Neural cell (in vitro differentiated cells): Measurements from ENCODE around the gene LGALSL. TPM values are rescaled to one million over a fixed set of nuclear protein-coding genes. Genes with fewer than 3 reads are reported as not detected.

ENCODE experiments used
- H2AFZ ChIP-seq: fragments of 200-600, 300-800 bp; sonication (generic), shearing (Covaris generic); 2 replicates; pipeline ENCODE4 v1.6.0; 2014; ENCODE audit warnings: low read depth, mild to moderate bottlenecking, antibody characterized with exemption, low read length, moderate library complexity
- H3F3A ChIP-seq: fragments of 200-600 bp; shearing (Covaris generic); 2 replicates; pipeline ENCODE4 v1.6.1; 2016; ENCODE audit warnings: mild to moderate bottlenecking, moderate library complexity, mixed read lengths, antibody characterized with exemption, low read length; ENCODE audit not compliant: insufficient read depth, poor library complexity, severe bottlenecking
- H3K27ac ChIP-seq: fragments of 200-600, 300-800 bp; sonication (generic), shearing (Covaris generic); 2 replicates; pipeline ENCODE4 v1.5.1; 2014; ENCODE audit warnings: mild to moderate bottlenecking, low read length, moderate library complexity
- H3K27me3 ChIP-seq: fragments of 300-800, 200-600 bp; sonication (generic), shearing (Covaris generic); 2 replicates; pipeline ENCODE4 v1.6.0; 2014; ENCODE audit warnings: mild to moderate bottlenecking, low read depth, low read length, moderate library complexity; ENCODE audit not compliant: insufficient read depth
- H3K36me3 ChIP-seq: fragments of 300-800, 200-600 bp; sonication (generic), shearing (Covaris generic); 2 replicates; pipeline ENCODE4 v1.5.1; 2014; ENCODE audit warnings: mild to moderate bottlenecking, antibody characterized with exemption, low read length, moderate library complexity; ENCODE audit not compliant: insufficient read depth
- H3K4me2 ChIP-seq: fragments of 300-800, 200-600 bp; sonication (generic), shearing (Covaris generic); 2 replicates; pipeline ENCODE4 v1.6.0; 2014; ENCODE audit warnings: mild to moderate bottlenecking, low read length
- H3K4me3 ChIP-seq: fragments of 300-800, 200-600 bp; sonication (generic), shearing (Covaris generic); 2 replicates; pipeline ENCODE4 v1.5.1; 2014; ENCODE audit warnings: mild to moderate bottlenecking, low read length, moderate library complexity
- H3K79me2 ChIP-seq: fragments of 200-600 bp; shearing (Covaris generic); replicated peaks from 2 replicates; pipeline ENCODE4 v1.6.0; 2014; ENCODE audit warnings: mild to moderate bottlenecking, low read length, moderate library complexity; ENCODE audit not compliant: insufficient read depth
- H3K9ac ChIP-seq: fragments of 300-800, 200-600 bp; sonication (generic), shearing (Covaris generic); 2 replicates; pipeline ENCODE4 v1.6.1; 2016; ENCODE audit warnings: mild to moderate bottlenecking, low read length, mixed read lengths
- H3K9me2 ChIP-seq: fragments of 200-600 bp; shearing (Covaris generic); 2 replicates; pipeline ENCODE4 v1.6.1; 2016; ENCODE audit warnings: mild to moderate bottlenecking, low read length, mixed read lengths; ENCODE audit not compliant: insufficient read depth
- H3K9me3 ChIP-seq: fragments of 200-600, 300-800 bp; sonication (generic), shearing (Covaris generic); 2 replicates; pipeline ENCODE4 v1.6.1; 2016; ENCODE audit warnings: mild to moderate bottlenecking, mixed run types, low read length, moderate library complexity, mixed read lengths
- H4K20me1 ChIP-seq: fragments of 200-600 bp; shearing (Covaris generic); 2 replicates; pipeline ENCODE4 v1.6.1; 2016; ENCODE audit warnings: mild to moderate bottlenecking, mixed run types; ENCODE audit not compliant: insufficient read depth
- CTCF ChIP-seq: fragments of 450-650 bp; IDR thresholded peaks from 2 replicates; pipeline ENCODE4 v1.5.1; 2014; ENCODE audit warnings: antibody characterized with exemption, mild to moderate bottlenecking, moderate library complexity; ENCODE audit not compliant: poor library complexity, severe bottlenecking
- EP300 ChIP-seq: fragments of 450-650 bp; conservative IDR thresholded peaks from 2 replicates; pipeline ENCODE4 v1.6.1; 2014; ENCODE audit warnings: antibody characterized with exemption, mild to moderate bottlenecking, moderate library complexity; ENCODE audit not compliant: poor library complexity, severe bottlenecking
- EZH2 ChIP-seq: fragments of 200-600, 300-800 bp; shearing (Covaris generic), sonication (generic); IDR thresholded peaks from 2 replicates; pipeline ENCODE4 v1.6.1; 2014; ENCODE audit warnings: antibody characterized with exemption, low read length, borderline replicate concordance, mild to moderate bottlenecking; ENCODE audit not compliant: insufficient read depth, poor library complexity, severe bottlenecking
- MXI1 ChIP-seq: fragments of 450-650 bp; conservative IDR thresholded peaks from 2 replicates; pipeline ENCODE4 v1.6.1; 2014; ENCODE audit warnings: antibody characterized with exemption, mild to moderate bottlenecking; ENCODE audit not compliant: poor library complexity, severe bottlenecking
- POLR2AphosphoS5 ChIP-seq: IDR thresholded peaks from 2 replicates; pipeline ENCODE4 v1.6.1; 2012
- RAD21 ChIP-seq: fragments of 450-650 bp; conservative IDR thresholded peaks from 2 replicates; pipeline ENCODE4 v1.6.1; 2014; ENCODE audit warnings: antibody characterized with exemption, mild to moderate bottlenecking, moderate library complexity
- REST ChIP-seq: IDR thresholded peaks from 2 replicates; pipeline ENCODE4 v1.6.1; 2012; ENCODE audit warnings: borderline replicate concordance
- SMC3 ChIP-seq: fragments of 450-650 bp; conservative IDR thresholded peaks from 2 replicates; pipeline ENCODE4 v1.6.1; 2014; ENCODE audit warnings: antibody characterized with exemption, mild to moderate bottlenecking, moderate library complexity; ENCODE audit not compliant: poor library complexity
- TAF1 ChIP-seq: IDR thresholded peaks from 2 replicates; pipeline ENCODE4 v1.6.1; 2012; ENCODE audit warnings: low read depth
- polyA plus RNA-seq: library from polyadenylated mRNA; depleted of rRNA; stranded (reverse); fragments of >200 nt; gene quantifications from 2 replicates; pipeline ENCODE4 v1.2.3, GENCODE V29; 2014

Gene LGALSL
- polyA plus RNA-seq, 1 donor from 2014 or later: 43.6 TPM

GRCh38 chr2:64493788-64494187 is 39.8 kb downstream of the LGALSL start:
- no peaks in the 10 kb centered on the region for H3K9me3 ChIP-seq
- TF ChIP-seq REST (no peak), TAF1 (no peak), EP300 (no peak), MXI1 (no peak), POLR2AphosphoS5 (no peak), SMC3 (no peak), EZH2 (no peak), RAD21 (no peak), CTCF (no peak)
- no peaks in the 10 kb centered on the region for H3K79me2 ChIP-seq
- no peaks in the 10 kb centered on the region for H3K27me3 ChIP-seq
- no peaks in the 10 kb centered on the region for H3K36me3 ChIP-seq
- H2AFZ ChIP-seq: no peak overlapping the region
- no peaks in the 10 kb centered on the region for H3F3A ChIP-seq
- no peak overlapping the region for H3K4me3 ChIP-seq
- H3K27ac ChIP-seq: no peak overlapping the region
- H3K9me2 ChIP-seq: no peaks in the 10 kb centered on the region
- H3K4me2 ChIP-seq: no peak overlapping the region
- H3K9ac ChIP-seq: no peak overlapping the region
- H4K20me1 ChIP-seq: no peaks in the 10 kb centered on the region

GRCh38 chr2:64498438-64498837 is 44.5 kb downstream of the LGALSL start:
- Histone ChIP-seq H3K4me3 (no peak overlapping the region), H3K27ac (no peak overlapping the region), H2AFZ (no peak overlapping the region), H3K36me3 (no peaks in the 10 kb centered on the region), H3F3A (no peaks in the 10 kb centered on the region), H4K20me1 (no peaks in the 10 kb centered on the region), H3K27me3 (no peaks in the 10 kb centered on the region), H3K4me2 (no peak overlapping the region), H3K9me2 (no peaks in the 10 kb centered on the region), H3K9me3 (no peaks in the 10 kb centered on the region), H3K79me2 (no peaks in the 10 kb centered on the region), H3K9ac (no peak overlapping the region)
- TF ChIP-seq EP300 (no peak), TAF1 (no peak), MXI1 (no peak), REST (no peak), RAD21 (no peak), EZH2 (no peak), POLR2AphosphoS5 (no peak)
